Nephron (organoid): ENCODE data around the gene PMVK.

Experiments
- H3K27ac Mint-ChIP-seq, 3 experiments: 2 replicates each; pipeline ENCODE4 v1.8.0; 2020; ENCODE audit warnings: mixed read lengths in 3 of 3, mild to moderate bottlenecking in 2 of 3, moderate library complexity in 1 of 3
- H3K27me3 Mint-ChIP-seq: 2 replicates; pipeline ENCODE4 v1.8.0; 2021; ENCODE audit warnings: low read depth, mild to moderate bottlenecking, moderate library complexity, mixed read lengths
- H3K36me3 Mint-ChIP-seq: 2 replicates; pipeline ENCODE4 v1.8.0; 2020; ENCODE audit warnings: low read depth, mixed read lengths
- H3K4me1 Mint-ChIP-seq: 2 replicates; pipeline ENCODE4 v1.8.0; 2020; ENCODE audit warnings: mixed read lengths
- H3K4me3 Mint-ChIP-seq, 3 experiments: 2 replicates each; pipeline ENCODE4 v1.8.0; 2020; ENCODE audit warnings: mild to moderate bottlenecking in 3 of 3, mixed read lengths in 3 of 3, moderate library complexity in 2 of 3
- H3K9me3 Mint-ChIP-seq: 2 replicates; pipeline ENCODE4 v1.8.0; 2020; ENCODE audit warnings: mixed read lengths
- CTCF ChIP-seq, 3 experiments: fragments of 200-600 bp; sonication (generic); IDR thresholded peaks; one replicate each; pipeline ENCODE4 v1.5.0; 2021; ENCODE audit warnings: antibody characterized with exemption in 3 of 3; ENCODE audit not compliant: unreplicated experiment in 3 of 3

Gene PMVK

GRCh38 chr1:154958036-154958435 is 21.5 kb upstream of the PMVK start:
- Mint-ChIP-seq H3K27me3 (no peaks in the 10 kb centered on the region), H3K36me3 (peaks cover 13% of the 10 kb centered on the region), H3K4me1 (peaks cover 73% of the 10 kb centered on the region), H3K4me3 (peak overlapping the region; percentile 55 to 91 (median 90)), H3K9me3 (no peaks in the 10 kb centered on the region), H3K27ac (peak overlapping the region; percentile 95 to 98 (median 98))
- TF ChIP-seq CTCF (IDR thresholded peaks at IDR 0.05; ENCODE audit: unreplicated experiment in 3 of 3): no peak

- H3K27me3 Mint-ChIP-seq: no peaks in the 10 kb centered on the region
- peaks cover 73% of the 10 kb centered on the region for H3K4me1 Mint-ChIP-seq
- peak overlapping the region; percentile 95 to 98 (median 98) for H3K27ac Mint-ChIP-seq
- no peaks in the 10 kb centered on the region for H3K9me3 Mint-ChIP-seq
- no peak for TF ChIP-seq CTCF (IDR thresholded peaks at IDR 0.05; ENCODE audit: unreplicated experiment in 3 of 3)
- peaks cover 9% of the 10 kb centered on the region for H3K36me3 Mint-ChIP-seq
- peak overlapping the region; percentile 87 to 91 (median 90) for H3K4me3 Mint-ChIP-seq
Observed at GRCh38 chr1:154957091-154957657, 20.7 kb upstream of the PMVK start.

DNA sequence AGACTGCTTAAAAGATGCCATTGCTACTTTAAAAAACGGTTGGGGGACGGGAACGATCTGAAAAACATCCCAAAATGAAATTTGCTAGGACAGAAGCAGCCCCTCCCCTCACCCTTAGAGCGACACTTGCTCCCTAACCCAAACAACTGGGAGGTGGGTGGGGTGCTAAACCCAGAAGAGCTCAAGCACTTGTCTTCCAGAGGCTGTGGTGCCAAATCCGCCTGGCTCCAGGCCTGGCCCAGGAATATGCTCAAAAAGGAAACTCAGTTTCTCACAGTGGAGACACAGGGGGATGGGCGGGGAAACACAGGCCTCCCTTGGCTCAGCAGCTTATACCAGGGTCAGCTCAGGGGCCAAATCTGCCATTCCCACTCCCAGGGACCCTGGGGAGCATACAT is 20.0 kb upstream of the PMVK start:
- TF ChIP-seq CTCF (IDR thresholded peaks at IDR 0.05; ENCODE audit: unreplicated experiment in 3 of 3): no peak
- no peaks in the 10 kb centered on the region for H3K27me3 Mint-ChIP-seq
- H3K4me1 Mint-ChIP-seq: peaks cover 76% of the 10 kb centered on the region
- H3K9me3 Mint-ChIP-seq: no peaks in the 10 kb centered on the region
- H3K36me3 Mint-ChIP-seq: peaks cover 8% of the 10 kb centered on the region
- H3K27ac Mint-ChIP-seq: peak overlapping the region; percentile 95 to 98 (median 98)
- peak overlapping the region; percentile 87 to 91 (median 90) for H3K4me3 Mint-ChIP-seq

GRCh38 chr1:154955718-154956543 is 19.4 kb upstream of the PMVK start, which contains the start of gene PBXIP1:
TSS of gene PBXIP1 (minus strand) at chr1:154956099. CDS start at chr1:154953721, 2,378 bp downstream.
- H3K4me1 Mint-ChIP-seq: peaks cover 72% of the 10 kb centered on the region
- H3K4me3 Mint-ChIP-seq: peak within 1 kb of the TSS; percentile 87 to 91 (median 90)
- peak within 1 kb of the TSS; percentile 95 to 98 (median 98) for H3K27ac Mint-ChIP-seq
- H3K36me3 Mint-ChIP-seq: peaks cover 8% of the 10 kb centered on the region
- peak; percentile 23 to 46 (median 39) for TF ChIP-seq CTCF (IDR thresholded peaks at IDR 0.05; ENCODE audit: unreplicated experiment in 3 of 3)
- H3K27me3 Mint-ChIP-seq: no peaks in the 10 kb centered on the region
- H3K9me3 Mint-ChIP-seq: no peaks in the 10 kb centered on the region

- TF ChIP-seq CTCF (IDR thresholded peaks at IDR 0.05; ENCODE audit: unreplicated experiment in 3 of 3): no peak
Observed at GRCh38 chr1:154955039-154955717, 18.7 kb upstream of the PMVK start.

More at GRCh38 chr1:154955039-154955717, 18.7 kb upstream of the PMVK start:
- peaks cover 66% of the 10 kb centered on the region for H3K4me1 Mint-ChIP-seq
- no peaks in the 10 kb centered on the region for H3K27me3 Mint-ChIP-seq
- H3K4me3 Mint-ChIP-seq: peak overlapping the region; percentile 87 to 91 (median 90)
- H3K27ac Mint-ChIP-seq: peak overlapping the region; percentile 95 to 98 (median 98)
- H3K9me3 Mint-ChIP-seq: no peaks in the 10 kb centered on the region
- peaks cover 14% of the 10 kb centered on the region for H3K36me3 Mint-ChIP-seq
